GM21515 (cell line): ENCODE measurements around the gene TUNAR.

ENCODE experiments used
- ATAC-seq: cut with Tn5 transposase; IDR thresholded peaks from one replicate; pipeline ENCODE4 v1.9.1; 2021; ENCODE audit not compliant: unreplicated experiment

The TUNAR gene

DNA sequence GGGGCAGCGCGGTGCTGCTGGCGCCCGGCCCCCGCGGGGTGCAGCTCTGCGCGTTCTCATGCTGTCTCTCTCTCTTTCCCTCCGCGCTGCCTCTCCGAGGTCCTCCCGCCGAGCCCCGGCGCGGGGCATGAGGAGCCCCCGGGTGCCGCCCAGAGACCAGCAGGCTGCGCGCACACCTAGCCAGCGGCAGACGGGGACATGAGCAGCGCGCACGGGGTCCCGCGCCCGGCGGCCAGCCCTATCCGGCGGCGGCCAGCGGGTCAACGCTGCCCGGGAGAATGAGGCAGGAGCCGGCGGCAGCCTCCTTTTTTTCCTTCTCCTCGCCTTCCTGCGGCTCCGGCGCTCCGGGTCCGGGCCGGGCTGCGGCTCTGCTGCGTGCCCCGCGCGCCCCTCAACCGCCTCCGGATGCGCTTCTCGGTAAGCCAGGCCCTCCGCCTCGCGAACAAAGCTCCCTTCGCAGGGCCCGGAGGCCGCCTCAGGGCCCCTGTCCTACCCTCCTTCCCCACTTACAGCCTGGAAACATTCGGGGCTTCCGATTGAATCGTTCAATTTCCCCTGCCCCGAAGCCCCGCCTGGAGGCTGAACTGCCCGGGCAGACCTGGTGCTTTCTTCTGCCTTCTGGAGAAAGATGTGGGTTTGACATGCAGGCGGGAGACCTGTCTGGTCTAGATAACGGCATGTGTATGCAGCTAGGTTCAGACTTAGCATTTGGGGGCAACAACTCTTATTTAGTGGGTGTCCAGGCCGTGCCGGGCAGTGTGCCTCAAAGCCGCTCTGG, at the start of gene TUNAR:
TUNAR (plus strand) TSS at position 72 of the 778 bp plus-strand sequence.
- ATAC-seq: no peak

DNA sequence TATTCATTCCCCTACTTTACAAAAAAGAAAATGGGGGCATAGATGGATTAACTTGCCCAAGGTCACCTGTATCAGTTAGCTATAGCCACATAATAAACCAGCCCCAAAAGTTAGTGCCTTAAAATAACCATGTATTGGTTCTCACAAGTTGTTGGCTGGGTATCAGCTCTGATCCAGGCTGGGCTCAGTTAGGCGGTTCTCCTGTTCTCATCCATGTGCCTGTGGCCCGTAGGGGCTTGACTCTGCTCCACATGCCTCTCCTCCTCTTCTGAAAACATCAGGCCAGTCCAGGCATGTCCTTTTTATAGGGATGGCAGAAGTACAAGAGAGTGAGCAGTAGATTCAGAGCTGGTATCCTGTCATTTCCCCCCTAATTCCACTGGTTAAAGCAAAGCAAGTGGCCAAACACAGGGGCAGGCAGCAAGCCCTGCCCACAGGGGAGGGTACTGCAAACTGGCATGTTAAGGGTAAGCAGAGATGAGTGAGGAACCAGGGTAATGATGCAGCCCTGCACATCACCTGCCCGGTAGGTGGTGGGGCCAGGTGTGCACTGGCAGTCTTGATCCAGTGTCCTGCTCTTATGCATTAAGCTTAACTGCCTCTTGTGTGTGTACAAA, 47.9 kb upstream of the TUNAR start:
- ATAC-seq: no peak

DNA sequence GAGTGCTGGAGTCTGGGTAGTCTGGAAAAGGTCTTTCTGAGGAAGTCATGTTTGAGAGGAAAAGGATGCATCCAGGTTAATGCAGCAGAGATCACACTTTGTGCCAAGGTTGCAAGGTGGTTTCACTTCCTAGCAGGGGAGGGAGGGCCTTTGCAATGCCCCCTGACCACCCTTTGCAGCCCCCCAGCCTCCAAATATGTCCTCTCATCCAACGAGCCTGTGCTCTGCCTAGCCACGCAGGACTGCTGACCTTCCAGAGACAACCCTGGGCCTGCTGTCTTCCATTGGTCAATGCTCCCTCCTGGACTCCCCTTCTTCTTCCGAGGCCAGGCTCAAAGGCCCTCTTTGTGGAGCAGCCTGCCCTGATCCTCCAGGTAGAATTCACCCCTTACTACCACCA, 47.3 kb upstream of the TUNAR start:
- no peak for ATAC-seq

DNA sequence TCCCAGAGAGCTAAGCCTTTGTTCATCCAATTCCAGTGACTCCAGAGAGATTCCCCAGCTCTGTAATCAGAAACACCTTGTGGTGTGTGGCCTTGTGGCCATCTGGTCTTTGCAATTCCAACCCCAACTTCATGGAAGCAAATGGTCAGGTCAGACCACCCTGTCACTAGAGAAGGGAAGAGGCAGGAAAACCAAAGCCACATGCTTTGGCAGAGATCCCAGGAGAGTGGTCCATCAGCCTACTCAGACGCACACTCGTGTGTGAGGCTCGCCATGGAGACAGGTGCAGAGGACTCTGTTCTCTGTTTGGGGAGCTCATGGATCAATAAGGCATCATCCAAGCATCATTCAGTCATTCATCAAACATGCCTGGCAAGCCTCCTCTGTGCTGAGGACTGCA, 46.2 kb upstream of the TUNAR start:
- no peak for ATAC-seq

DNA sequence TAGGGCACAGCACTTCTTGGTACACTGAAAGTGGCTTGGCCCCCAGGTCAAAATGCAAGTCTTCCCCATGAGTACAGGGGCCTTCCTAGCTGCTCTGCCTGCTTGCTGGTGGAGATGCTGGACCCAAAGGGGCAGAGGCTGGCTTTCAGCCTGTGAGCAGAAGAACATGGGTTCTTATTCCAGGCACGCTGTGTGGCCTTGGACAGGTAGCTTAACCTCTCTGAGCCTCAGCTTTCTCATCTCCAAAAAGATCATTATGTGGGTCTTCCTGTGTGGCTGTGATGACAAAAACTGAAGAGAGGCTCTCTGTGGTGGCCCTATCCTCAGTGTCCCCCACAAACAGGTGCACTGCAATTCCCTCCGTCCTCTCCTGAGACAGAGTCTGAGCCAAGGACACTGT, 45.6 kb upstream of the TUNAR start:
- ATAC-seq: no peak

DNA sequence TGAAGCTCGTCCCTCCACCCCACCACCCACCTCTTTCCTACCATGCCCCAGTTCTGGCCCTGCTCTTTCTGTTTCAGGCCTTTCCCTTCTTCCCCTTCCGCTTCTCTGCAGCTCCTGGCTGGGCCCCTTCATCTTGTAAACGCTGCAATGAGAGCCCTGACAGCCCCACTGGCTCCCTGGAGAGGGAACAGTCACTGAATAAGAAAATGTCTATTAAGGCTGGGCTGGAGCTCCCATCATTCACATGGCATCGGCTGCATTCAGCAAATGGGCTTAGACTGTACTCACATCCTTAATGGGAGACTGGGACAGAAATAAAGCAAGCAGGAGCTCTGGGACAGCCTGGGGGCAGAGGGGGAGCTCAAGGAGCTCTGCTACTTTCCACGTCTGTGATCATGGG, 45.2 kb upstream of the TUNAR start:
- ATAC-seq: no peak

DNA sequence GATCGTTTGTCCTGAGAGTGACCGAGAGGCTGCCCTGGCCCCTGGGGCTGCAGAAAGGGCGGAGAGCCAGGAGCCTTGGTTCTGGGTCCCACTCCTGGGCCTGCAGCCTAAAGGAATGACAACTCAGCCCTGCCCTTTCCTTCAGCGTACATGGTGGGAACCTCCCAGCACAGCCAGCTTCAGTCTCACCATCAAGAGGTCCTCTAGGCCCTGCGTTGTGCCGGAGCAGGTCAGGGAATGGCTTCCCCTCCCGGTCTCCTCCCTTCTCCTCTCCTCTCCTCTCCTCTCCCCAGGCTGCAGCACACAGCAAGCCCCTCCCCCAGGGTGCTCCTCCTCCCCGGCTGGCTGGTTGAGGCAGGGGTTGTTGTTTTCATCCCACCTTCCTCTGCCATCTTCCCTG, 44.6 kb upstream of the TUNAR start:
- no peak for ATAC-seq

DNA sequence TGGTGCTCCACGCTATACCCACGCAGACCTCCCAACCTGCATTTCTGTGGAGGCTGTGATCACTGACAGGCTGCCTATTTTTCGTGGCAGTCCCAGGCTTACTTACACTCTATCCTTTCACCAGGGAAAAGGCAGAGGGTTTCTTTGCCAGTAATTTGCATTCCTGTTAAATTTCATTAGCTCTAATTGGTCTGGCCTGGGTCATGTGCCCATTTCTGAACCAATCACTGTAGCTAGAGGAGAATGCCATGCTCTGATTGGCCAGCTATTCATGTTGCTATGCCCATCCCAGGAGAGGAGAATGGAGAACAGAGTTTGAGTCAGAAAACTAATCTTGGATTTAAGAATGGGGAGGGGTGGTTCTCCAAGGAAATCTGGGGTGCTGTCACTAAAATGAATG, 43.2 kb upstream of the TUNAR start:
- no peak for ATAC-seq

DNA sequence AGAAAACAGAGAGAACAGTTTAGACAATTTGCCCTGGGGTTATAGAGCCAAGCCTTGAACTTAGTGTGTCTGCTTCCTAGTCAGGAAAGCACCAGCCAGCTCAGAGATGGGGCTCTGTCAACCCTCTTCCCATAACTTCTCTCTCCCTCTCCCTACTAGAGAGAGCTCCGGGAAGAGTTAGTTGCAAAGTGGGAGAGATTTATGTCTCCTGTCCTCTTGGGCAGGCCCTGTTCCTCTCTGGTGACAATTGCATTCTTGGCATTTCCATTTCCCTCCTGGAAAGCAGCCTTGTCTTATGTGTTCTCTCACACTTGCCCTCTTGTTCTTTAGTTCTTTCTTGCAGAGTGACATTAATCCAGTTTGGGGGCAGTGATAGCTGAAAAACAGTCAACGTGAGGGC, 42.1 kb upstream of the TUNAR start:
- ATAC-seq: no peak

DNA sequence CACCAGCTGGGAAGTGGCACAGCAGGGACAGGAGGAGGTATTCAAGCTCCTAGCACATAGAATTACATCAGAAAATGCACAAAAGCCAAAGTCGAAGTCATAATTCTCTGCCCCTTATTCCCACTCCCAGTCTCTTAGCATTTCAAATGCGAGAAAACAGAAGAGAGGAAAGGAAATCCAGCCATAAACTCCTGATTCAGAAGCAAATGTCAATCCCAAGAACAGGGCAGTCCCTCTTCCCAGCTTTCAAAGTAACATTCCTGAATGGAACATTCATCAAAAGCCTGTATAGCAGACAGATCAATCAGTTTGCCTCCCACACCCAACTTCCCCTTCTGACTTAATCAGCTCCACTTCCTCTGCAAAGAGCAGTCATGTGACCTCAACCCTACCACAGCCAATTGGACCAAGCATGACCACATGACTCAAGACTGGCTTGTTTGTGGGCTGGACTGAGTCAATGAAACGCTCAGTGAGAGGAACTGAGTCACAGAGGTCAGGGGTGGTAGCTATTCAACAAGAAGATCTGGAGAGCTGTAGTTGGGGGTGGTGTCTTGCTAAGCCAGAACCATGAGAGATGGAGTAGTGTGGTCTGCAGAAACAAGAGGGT, 41.4 kb upstream of the TUNAR start:
- no peak for ATAC-seq

DNA sequence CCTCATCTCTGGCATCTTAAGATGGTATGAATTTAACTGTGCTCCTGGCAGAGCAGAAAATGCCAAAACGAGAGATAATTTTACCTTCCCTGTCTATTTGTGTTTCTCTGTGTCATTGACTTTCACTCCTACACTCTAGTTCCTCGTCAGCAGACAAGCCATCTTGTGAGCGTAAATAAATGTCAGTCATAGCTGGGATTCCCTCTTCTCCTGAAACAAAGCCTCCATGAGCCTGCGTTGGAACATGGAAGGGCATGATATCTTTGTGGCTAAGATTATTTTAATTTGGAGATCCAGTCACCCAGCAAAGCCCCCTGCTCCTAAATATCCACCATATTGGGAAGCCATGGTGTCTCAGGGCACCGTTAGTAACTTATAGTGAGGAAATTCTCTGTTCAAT, 37.8 kb upstream of the TUNAR start:
- ATAC-seq: no peak

DNA sequence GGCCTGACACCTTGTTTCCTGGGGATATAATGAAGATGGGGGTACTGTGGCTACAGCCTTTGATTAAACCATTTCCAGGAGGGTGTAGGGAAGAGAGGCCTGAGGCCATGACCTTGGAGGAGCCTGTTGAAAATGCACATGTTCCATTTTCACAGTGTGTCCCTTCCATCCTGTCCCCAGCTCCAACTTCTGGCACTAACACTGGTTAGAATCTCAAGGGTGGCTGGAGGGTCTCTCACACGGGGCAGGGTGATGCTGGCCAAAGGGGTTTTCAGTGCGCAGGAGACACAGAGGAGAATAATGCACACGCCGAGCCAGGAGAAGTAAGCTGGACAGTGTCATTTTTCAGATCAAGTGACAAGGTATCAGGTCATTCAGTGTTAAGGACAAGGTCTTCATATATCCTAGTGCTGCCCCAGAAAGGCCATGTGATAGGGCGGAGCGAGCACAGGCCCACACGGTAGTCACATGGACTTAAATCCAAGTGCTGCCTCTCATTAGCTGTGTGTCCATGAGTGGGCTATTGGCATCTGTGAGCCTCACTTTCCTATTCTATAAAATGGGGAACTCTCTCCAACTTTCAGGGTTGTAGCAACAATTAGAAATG, 36.4 kb upstream of the TUNAR start:
- no peak for ATAC-seq

DNA sequence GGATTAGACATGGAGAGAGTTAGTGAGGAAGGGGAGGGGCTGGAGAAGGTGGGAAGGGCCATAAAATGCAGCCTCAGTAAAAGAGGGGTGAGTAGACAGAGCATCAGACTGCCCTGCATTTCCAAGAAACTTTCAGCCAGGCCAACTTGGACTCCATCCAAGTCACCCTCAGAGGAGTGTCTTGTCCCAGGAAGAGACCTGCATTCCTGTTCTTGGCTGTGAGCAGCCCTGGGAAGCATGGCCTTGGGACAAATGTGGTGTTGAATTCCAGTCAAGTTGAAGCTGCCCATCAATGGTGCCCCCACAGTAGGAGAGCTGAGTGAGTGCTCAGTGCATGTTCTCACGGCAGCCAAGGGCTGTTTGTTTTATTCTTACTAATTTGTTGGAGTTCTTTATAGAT, 35.0 kb upstream of the TUNAR start:
- ATAC-seq: no peak

DNA sequence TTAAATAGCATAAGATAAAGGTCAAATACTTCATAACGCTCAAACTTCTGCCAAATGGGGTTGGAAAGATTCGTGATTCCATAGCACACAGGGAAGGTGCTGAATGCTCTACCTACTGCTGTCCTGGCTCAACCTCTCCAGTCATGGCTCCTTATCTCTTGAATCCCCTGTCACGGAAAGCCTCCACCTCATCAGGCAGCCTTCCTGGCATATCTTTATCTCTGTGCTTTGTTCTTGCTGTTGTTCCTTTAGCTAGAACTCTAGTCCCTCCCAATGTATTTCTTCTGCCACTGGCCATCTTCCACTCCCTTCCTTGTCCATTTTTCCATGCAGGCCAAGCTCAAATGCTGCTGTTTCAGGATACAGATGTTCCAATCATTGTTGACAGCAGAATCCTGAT, 26.9 kb upstream of the TUNAR start:
- ATAC-seq: no peak

DNA sequence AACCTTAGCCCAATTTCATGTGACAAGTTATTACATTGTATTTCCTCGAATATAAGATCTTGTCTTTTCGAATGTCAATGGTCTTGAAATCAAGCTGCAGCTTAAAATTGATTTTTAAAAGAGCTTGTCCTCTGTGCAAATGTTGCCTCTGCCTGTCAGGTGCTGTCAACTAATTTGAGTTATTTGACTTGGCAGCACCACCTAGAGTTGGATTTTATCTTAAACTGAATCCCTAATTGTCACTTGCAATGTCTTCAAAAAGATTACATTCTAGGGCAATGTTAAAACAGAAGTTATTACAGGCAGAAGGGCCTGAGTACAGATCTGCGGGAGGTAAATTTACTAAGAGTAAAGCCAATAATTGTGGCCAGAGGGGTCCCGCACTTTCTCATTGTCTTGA, 26.2 kb upstream of the TUNAR start:
- ATAC-seq: no peak

DNA sequence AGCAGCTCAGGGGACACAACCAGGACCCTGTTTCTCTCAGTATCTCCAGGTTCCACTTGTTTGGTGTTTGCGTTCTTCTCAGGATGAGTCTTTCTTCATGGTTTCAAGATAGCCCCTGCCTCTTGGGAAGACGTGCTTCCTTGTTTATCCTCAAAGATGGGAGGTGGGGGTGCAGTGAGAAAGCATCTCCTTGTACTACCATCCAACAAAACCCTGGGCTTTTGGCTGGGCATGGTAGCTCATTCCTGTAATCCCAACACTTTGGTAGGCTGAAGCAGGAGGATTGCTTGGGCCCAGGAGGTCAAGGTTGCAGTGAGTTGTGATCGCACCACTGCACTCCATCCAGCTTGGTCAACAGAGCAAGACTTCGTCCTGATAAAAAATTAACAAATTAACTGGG, 21.0 kb upstream of the TUNAR start:
- no peak for ATAC-seq

DNA sequence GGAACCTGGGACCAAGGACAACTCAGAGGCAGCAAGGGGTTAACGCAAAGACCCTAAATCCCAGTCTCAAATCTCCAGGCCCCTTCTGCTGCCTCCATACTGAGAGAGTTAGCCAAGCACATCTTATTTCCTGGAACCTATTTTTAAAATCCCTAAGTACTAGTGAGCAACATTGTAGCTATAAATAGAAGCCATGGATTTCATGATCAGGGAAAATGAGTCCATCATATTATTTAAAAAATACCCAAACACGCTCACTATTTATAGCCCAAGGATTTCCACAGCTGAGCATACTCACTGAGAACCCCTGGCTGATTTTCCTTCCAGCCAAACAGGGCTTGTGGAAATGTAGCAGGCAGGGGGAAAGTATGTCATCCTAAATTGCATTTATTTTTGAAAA, 19.4 kb upstream of the TUNAR start:
- ATAC-seq: no peak

DNA sequence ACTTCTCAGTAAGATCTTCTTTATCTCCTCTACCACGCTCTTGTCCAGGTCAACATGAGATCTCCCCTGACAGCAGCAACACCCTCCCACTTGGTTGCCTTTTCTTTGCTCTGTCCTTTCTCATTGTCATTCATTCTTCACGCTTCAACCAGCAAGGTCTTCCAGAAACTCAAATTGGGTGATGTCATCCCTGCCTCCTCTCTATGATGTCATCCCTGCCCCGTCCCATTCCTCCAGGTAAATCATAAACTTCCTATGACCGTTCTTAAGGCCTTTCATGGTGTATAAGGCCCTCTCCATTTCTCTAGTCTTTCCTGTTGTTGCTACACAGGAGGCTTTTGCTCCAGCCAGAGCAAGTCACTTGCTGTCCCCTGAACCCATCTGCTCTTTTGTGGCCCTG, 17.7 kb upstream of the TUNAR start:
- no peak for ATAC-seq

DNA sequence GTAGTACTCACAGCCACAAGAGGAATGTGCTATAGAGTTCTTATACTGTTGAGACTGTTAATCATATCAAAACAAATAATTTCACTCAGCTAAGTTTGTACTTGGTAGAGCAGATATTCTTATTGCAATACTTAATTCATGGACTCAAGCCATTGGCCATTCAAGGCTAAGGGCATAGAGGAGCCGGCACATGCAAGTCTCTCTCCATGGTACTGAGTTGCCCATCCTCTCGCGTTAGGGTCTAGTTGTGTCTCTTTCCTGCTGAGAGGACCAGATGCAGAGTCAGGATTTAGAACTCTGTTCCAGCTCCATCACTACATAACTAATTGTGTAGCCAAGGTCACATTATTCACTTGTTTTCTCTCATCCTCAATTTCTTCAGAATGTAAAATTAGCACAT, 14.4 kb upstream of the TUNAR start:
- no peak for ATAC-seq

DNA sequence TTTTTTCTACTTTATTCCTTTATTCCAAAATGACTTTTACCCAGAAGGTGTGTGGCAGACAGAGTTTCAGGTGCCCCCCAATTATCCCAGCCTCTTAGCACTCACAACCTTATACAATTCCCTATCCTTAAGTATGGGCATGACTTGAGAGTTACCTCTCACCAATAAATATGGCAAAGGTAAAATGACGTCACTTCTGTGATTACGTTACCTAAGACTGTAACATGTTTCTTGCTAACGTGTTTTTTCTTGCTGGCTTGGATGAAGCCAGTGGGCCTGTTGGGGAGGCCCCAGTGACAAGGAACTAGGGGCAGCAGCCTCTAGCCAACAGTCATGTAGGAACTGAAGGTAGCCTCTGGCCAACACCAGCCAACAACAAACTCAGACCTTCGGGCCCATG, 13.3 kb upstream of the TUNAR start:
- ATAC-seq: no peak

DNA sequence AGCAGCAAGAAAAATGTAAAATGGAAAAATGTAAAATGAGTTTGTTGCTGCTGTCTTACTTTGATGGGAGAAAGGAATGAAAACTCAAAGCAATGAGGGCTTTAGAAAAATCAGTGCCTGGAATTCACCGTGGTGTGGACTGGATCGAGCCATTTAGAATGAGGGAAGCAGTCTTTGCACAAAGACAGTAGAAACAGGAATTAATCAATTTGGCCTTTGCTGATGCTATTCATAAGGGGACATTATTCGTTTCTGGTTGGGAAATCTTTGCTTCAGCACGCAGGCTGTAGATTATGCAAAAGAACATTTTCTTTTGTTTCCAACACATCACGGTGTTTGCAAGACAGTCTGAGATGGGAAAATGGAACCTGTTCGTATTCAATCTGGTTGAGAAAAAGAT, 6.9 kb upstream of the TUNAR start:
- ATAC-seq: no peak

DNA sequence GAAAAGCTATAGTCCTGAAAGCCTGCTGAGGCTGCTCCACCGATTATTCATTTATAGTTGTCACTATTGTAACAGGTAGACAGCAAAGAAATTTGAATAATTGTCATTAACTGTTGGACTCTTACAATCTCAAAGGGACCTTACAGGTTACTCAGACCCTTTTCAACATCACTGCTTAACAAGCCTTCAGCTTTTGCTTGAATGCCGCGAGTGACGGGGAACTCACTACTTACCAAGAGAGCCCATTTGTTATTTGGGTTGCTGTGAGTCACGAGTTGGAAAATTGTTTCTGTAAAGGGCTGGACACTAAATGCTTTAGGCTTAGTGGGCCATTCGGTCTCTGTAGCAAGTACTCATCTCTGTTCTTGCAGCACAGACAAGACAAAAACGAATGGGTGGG, 5.9 kb upstream of the TUNAR start:
- ATAC-seq: no peak
